VCaP (cell line): Measurements from ENCODE around the gene ADAT3.

ENCODE experiments used
- H3K27ac ChIP-seq: fragments of 450-650 bp; 2 replicates; pipeline ENCODE4 v1.5.1; 2017
- TF ChIP-seq, protein P1 (sequence below): fragments of 450-650 bp; conservative IDR thresholded peaks from 2 replicates; pipeline ENCODE4 v1.5.1; 2017; ENCODE audit warnings: mild to moderate bottlenecking, moderate library complexity

Gene ADAT3

DNA sequence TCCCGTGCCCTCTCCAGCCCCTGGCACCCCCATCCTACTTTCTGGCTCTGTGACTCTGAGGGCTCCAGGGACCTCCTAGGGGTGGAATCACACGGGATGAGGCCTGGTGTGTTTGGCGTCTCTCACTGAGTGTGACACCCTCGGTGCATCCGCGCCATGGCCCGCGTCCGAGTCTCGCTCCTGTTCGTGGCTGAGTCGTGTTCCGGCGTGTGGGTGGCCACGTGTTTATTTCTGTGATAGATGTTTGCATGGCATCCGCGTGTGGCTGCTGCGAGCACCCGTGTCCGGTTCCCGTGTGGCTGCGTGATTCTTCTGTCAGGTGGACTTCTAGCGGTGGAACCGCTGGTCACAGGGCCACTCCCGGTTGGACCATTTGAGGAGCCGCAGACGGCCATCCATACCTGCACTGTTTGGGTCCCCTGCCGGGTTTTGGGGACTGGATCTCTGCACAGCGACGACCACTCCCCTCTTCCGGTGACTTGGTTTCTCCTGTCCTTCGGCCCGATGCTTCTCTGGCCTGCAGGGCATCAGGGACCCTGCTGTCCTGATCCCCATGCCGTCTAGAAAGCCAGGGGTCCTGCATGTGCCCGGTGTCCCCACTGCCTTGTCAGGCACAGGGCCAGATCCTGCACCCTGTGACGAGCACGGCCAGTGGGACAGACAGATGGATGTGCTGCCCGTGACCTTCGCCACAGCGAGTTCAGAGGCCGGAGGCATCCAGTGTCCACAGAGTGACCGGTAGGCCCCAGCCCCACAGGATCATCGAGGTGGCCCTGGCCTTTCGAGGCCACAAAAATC lies 44.3 kb downstream of the ADAT3 start:
- TF ChIP-seq, protein P1, sequence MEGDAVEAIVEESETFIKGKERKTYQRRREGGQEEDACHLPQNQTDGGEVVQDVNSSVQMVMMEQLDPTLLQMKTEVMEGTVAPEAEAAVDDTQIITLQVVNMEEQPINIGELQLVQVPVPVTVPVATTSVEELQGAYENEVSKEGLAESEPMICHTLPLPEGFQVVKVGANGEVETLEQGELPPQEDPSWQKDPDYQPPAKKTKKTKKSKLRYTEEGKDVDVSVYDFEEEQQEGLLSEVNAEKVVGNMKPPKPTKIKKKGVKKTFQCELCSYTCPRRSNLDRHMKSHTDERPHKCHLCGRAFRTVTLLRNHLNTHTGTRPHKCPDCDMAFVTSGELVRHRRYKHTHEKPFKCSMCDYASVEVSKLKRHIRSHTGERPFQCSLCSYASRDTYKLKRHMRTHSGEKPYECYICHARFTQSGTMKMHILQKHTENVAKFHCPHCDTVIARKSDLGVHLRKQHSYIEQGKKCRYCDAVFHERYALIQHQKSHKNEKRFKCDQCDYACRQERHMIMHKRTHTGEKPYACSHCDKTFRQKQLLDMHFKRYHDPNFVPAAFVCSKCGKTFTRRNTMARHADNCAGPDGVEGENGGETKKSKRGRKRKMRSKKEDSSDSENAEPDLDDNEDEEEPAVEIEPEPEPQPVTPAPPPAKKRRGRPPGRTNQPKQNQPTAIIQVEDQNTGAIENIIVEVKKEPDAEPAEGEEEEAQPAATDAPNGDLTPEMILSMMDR = no peak
- no peak overlapping the region for H3K27ac ChIP-seq

DNA sequence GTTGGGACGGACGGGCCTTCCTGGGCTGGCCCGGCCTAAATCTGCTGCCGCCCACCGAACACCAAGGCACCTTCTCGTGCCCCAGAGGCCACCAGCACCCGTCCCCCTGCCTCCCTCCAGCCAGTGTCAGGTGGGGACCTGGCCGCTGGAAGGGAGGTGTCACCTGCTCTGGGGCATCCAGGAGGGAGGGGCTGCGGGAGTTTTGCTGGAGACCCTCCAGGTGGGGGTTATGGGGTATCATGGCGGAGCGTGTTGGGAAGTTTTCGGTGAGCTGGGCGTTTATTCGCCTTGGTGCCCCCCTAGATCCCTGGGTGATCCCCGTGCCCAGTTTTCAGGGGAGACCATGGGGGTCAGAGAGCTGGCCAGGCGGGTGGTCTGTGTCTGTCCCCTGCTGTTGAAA lies 45.4 kb downstream of the ADAT3 start:
- TF ChIP-seq, protein P1 = no peak
- H3K27ac ChIP-seq = no peak overlapping the region

DNA sequence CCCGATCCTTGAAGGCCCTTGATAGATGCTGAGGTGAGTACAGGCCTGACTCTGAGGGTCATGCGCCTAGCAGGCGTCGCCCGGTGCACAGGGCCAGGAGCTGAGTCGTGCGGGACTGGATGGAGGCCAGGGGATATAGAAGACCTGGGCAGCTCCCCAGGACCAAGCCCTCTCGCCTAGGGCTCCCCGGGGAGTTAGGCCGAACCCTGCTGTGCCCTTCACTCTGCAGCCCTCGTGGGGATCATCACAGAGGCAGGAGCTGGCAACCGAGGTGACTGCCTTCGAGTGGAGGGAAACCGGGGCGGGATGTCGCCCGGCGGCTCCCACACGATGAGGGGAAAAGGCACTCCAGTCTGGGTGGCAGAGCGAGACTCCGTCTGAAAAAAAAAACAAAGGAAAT lies 47.4 kb downstream of the ADAT3 start:
- H3K27ac ChIP-seq = no peak overlapping the region
- TF ChIP-seq, protein P1 = no peak

DNA sequence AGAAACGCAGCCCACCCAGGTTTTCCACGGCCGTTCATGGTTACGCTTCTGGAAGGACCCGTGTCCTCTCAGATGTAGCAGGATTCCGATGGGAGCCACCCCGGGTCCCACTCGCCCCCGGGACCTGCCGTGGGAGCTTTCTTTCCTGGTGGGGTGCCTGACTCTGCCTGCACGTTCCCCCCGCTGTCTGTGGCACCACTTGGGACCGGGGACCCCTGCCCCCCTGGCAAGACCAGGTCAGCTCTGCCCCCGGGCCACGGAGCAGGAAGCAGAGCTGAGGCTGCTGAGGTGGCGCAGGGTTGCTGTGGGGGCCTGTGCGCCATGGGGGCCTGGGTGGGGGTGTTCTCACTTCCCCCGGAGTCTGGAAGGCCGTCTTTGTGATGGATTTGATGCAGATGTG lies 47.8 kb downstream of the ADAT3 start:
- TF ChIP-seq, protein P1 = no peak
- no peak overlapping the region for H3K27ac ChIP-seq

DNA sequence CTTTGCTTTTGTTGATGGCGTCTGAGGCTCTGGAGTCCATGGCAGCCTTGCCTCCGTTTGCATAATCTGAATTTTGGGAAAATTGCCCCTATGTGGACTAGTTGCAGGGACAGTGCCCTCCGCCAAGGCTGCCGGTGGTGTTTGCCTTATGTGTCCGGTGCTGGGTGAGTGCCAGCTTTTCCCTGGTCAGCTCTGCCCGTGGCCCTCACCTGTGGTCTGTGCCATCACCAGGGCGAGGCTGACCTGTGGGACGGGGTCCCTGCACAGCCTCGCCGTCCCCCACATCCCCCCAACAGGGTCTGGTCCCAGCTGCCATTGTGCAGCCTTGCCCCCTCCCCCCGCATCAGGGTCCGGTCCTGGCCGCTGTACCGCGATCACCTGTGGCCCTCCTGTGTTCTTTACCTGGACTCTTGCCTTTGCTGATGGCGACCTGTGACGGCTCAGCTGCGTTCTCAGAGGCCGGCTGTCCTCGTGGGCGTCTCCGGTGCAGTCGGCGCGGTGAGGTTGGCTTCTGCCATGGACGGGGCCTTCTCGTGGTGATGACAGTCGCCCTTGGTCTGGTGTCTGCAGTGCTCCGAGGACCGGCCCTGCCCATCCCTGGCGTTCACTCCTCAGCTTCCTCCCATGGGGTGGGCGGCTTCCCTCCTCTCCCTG lies 48.4 kb downstream of the ADAT3 start:
- TF ChIP-seq, protein P1 = no peak
- no peak overlapping the region for H3K27ac ChIP-seq

DNA sequence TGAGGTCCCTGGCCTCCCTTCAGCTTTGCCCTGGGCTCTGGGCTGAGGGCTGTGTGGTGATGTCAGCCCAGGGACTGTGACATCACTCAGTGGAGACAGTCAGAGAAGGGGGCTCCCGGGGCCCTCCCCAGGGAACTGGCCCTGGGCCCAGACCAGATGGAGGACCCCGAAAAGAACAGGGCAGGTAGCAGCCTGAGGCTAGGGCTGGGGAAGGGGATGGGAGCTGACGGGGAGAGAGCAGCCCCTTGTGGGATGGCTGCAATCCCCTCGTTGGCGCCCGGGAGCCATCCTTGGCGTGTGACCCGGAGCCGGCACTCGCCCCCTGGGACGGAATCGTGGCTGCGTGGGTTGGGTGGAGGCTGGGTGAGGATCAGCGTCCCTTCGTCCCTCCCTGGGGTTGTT lies 49.3 kb downstream of the ADAT3 start:
- no peak overlapping the region for H3K27ac ChIP-seq
- TF ChIP-seq, protein P1 = no peak

DNA sequence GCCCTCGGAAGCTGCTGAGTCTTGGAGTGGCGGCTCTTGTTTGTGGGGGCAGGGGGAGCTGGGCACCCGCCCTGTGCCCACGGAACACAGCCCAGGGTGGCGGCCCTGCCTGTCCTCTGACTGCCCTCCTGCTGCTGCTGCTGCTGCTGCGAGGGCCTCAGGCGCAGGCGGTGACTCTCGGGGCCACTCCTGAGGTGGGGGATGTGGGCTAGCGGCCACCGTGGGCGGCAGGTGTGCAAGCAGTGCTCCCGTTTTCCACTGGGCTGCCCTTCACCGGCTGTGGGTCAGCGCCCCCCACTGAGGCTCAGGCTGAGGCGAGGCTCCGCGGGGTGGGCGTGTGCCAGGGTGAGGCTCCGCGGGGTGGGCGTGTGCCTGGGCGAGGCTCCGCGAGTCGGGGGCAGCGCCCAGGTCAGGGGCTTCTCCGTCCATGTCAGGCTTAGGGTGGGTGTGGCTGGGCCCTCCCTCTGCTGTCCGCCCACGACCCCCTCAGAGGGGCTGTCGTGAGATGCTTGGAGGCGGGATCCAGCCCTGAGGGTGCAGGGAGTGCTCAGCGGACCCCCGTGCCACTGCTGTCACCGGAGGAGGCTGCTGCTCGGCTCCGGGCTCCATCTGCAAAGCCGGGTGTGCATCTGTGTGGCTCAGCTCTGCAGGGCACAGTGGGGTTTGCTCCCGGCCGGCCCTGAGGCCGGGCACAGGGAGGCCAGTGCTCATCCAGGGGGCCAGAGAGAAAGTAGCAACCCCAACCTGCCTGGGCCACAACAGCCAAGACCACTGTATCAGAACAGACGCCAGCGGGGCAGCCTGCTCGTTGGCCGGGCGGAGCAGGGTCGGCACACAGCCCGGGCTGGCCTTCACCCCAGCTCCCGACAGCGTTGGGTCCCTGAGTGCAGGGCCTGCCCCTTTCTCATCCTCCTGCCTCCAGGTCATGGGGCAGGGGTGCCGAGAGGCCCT lies 50.2 kb downstream of the ADAT3 start:
- H3K27ac ChIP-seq = no peak overlapping the region
- TF ChIP-seq, protein P1 = no peak
